Fibroblast of mammary gland (primary cell): Measurements from ENCODE around the gene MINDY4.

ENCODE experiments used
- DNase-seq: peaks from one replicate; pipeline ENCODE4 v3.0.0-alpha.2; 2010; ENCODE audit warnings: low read depth
- H3K4me3 ChIP-seq: 2 replicates; pipeline ENCODE4 v1.5.1; 2011; ENCODE audit warnings: low read depth, mild to moderate bottlenecking, low read length, moderate library complexity; ENCODE audit not compliant: control insufficient read depth
- TF ChIP-seq, protein P1 (sequence below): conservative IDR thresholded peaks from 2 replicates; pipeline ENCODE4 v1.5.1; 2011; ENCODE audit warnings: low read depth, low read length, inconsistent platforms; ENCODE audit not compliant: control insufficient read depth, insufficient read depth

The MINDY4 gene

DNA sequence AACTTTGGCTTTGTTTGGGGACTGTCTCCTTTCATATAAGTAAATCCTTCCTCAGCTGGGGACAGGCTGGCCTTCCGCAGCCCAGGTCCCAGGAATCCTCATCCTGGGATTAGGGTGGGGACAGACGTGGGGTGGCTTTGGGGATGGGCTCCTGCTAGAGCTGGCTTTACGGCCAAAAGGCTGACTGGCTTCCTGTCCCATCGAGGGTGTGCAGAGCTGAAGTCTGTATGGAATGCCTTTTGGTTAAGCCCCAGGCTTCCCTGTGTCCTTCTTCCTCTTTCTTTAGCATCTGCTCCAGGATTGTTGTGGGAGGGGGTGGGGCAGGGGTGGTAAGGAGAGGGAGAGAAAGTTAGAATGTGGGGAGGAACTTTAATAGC is 81.1 kb downstream of the MINDY4 start:
- TF ChIP-seq, protein P1, sequence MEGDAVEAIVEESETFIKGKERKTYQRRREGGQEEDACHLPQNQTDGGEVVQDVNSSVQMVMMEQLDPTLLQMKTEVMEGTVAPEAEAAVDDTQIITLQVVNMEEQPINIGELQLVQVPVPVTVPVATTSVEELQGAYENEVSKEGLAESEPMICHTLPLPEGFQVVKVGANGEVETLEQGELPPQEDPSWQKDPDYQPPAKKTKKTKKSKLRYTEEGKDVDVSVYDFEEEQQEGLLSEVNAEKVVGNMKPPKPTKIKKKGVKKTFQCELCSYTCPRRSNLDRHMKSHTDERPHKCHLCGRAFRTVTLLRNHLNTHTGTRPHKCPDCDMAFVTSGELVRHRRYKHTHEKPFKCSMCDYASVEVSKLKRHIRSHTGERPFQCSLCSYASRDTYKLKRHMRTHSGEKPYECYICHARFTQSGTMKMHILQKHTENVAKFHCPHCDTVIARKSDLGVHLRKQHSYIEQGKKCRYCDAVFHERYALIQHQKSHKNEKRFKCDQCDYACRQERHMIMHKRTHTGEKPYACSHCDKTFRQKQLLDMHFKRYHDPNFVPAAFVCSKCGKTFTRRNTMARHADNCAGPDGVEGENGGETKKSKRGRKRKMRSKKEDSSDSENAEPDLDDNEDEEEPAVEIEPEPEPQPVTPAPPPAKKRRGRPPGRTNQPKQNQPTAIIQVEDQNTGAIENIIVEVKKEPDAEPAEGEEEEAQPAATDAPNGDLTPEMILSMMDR: no peak
- no peak overlapping the region for H3K4me3 ChIP-seq
- no peak for DNase-seq

DNA sequence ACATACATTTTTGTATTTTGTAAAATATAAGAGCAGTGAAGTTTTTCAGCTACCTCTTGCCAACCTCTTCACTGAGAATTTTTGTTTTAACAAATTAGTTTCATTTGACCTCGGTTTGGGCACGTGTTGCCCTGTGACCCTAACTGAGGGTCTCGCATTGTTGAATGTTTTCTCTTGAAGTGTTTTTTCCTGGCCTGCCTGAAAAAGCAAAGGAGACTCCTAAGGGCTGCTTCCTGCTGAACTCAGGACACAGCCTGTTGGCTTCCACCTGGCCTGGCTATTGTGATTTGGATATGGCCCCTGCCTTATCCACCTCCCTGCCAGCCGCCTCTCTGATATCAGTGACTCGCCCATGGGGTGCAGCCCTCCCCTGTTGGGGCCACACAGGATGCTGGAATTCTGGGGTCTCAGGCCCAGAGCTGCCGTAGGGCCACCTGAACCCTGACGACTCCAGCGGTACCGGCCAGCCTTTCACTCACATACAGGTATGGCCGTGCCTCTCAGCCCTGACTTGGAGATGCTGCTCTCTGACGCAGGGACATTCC is 81.6 kb downstream of the MINDY4 start:
- H3K4me3 ChIP-seq: no peak overlapping the region
- DNase-seq: no peak
- TF ChIP-seq, protein P1: no peak

DNA sequence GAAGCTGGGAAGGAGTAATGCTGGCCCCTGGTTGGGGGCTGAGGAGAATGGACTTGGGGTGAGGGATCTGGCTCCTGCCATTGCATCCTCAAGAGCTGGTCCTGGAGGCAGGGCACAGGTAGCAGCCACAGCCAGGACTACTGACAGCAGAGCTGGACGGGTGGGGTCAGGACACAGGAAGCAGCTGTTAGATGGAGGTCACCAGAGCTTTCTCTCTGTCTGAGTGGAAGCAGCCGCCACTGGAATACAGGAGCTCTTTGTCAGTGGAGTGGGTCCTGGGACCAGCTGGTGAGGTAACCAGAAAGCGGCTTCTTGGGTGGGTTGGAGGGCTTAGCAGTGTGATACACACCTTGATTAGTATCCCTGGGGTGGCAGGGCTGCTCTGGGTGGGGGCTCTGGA is 82.4 kb downstream of the MINDY4 start:
- TF ChIP-seq, protein P1: no peak
- no peak overlapping the region for H3K4me3 ChIP-seq
- DNase-seq: no peak

DNA sequence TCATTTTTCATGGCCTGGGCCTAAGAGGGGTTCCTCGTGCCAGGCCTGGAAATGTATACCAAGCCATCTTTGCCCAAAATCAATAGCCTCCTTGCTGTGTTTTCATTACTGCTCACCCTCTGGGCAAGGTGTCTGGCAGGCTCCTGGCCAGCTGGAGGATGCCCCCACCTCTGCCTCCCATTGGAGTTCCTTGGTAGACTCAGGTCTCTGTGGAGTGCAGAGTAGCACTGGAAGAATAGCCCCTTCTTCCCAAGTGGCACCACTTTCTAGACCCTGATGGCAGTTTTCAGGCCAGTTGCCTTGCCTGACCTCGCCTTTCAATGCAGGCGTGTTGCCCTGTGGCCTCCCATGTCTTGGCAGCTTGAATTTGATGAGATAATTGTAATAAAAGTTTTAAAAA is 84.7 kb downstream of the MINDY4 start:
- TF ChIP-seq, protein P1: no peak
- no peak for DNase-seq
- H3K4me3 ChIP-seq: no peak overlapping the region

DNA sequence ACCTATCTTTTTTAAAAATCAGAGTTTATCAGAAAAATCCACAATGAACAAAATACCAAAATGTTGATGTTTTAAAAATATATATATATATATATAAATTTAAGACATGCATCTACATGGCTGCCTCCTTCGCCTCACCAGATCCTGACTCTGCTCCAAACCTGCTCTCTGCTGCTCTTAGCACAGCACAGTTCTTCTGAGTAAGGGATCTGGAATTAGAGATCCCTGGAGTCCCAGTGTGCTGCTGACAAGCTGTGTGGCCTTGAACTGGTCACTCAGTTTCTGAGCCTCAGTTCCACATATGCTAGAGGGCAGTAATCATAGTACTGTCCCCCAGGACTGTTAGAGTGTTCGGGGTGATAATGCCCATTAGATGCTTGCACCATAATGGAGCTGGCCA is 87.4 kb downstream of the MINDY4 start:
- TF ChIP-seq, protein P1: no peak
- no peak overlapping the region for H3K4me3 ChIP-seq
- no peak for DNase-seq

DNA sequence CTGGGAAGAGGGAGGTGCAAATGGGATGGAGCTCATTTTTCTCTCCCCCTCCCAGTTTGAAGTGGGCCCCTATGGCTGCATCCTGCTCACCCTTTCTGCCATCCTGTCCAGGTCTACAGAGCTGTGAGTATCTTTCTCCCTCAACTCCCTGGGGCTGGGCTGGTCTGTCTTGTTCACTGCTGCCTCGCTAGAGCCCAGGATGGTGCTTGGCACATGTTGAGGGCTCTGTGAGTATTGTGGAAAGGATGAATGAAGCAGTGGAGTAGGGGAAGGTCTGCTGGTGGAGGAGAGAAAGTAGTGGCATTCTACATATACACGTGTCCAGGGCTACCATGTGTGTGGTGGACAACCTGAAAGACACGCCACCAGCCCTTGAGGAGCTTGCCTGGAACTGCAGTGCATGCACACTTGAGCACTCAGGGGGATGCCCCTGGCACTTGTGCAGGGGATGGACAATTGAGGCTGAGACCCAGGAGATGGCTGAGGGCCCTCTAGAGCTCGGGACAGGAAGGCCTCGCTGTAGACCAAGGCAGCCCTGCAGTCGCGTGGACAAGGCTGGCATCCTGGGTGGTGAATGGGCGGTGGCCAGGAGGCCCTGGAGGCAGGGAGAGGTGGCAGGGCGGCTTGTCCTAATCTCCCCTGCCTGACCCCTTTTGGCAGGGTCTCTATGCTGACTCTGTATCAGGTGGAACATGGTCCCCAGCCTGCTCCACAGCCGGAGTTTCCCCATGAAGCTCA is 88.2 kb downstream of the MINDY4 start:
- DNase-seq: no peak
- TF ChIP-seq, protein P1: no peak
- no peak overlapping the region for H3K4me3 ChIP-seq
